HG02943 (cell line): ENCODE measurements around the gene ARHGEF10L.

Source experiments
- ATAC-seq: cut with Tn5 transposase; IDR thresholded peaks from one replicate; pipeline ENCODE4 v1.9.1; 2021; ENCODE audit warnings: mild to moderate bottlenecking, low read depth, moderate library complexity; ENCODE audit not compliant: unreplicated experiment

Gene ARHGEF10L

GRCh38 chr1:17669866-17670451 is 130.5 kb downstream of the ARHGEF10L start:
- ATAC-seq: no peak

GRCh38 chr1:17670587-17671313 is 131.3 kb downstream of the ARHGEF10L start:
- ATAC-seq: no peak

GRCh38 chr1:17671314-17671705 is 131.8 kb downstream of the ARHGEF10L start:
- no peak for ATAC-seq

- no peak for ATAC-seq
Observed at GRCh38 chr1:17671741-17672140, 132.2 kb downstream of the ARHGEF10L start.

- no peak for ATAC-seq
Observed at GRCh38 chr1:17672226-17672625, 132.7 kb downstream of the ARHGEF10L start.

DNA sequence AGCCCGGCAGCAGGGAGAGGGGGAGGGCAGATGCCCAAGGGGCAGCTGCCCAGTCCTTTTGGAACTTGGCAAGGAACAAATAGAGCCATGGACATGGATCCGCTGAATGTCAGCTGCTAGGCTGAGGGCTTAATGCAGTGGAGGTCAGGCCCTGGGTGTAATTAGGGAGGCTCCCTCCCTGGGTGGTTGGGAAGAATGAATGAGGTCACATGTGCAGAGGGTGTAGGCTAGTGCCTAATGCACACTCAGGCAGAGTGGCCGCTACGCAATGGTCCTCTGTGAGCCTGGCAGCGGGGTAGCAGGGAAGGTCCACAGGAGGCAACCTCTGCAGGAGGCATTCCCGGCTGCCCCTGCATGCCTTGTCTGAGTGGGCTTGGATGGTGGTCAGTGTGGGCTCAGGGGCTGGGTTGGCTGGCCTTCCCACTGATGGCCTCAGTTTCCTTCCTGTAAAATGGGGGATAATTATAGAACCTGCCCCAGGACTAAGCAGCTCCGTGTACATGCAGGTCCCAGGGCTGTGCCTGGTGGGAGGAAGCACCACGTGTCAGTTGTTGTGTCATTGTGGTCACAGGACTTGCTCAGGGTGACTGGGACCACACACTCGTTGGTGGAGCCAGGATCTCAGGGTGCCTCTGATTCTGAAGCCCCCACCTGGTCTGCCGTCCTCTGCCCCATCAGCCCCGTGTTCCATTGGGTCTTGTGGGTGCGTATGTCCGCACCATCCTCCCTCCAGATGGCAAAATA is 134.0 kb downstream of the ARHGEF10L start:
- no peak for ATAC-seq

DNA sequence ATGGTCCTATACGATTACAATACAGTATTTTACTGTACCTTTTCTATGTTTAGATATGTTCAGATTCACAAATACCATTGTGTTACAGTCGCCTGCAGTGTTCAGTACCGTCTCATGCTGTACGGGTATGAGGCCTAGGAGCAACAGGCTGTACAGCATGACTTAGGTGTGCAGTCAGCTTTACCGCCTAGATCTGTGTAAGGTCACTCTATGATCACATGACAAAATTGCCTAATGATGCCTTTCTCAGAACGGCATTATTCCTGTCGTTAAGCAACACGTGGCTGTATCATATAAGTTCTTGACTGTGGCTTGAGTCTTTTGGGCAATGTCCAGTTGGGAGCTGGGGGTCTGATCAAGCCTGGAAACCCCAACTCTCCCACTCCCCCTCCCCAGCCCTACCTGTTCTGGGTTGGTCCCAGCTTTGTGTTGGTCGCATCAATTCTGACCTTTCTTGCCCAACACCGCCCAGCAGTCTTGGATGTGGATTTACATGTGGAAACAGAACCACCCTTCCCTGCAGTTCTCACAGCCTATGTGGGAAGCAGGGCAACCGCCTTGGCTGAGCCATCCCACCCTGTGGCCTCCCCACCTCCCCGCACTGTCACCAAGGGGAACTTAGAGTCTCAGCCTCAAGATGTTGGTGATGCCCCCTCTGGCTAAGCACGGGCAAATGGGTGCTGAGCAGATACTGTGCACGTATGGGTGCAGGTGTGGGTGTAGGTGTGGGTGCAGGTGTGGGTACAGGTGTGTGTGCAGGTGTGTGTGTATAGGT is 135.4 kb downstream of the ARHGEF10L start:
- ATAC-seq: no peak

DNA sequence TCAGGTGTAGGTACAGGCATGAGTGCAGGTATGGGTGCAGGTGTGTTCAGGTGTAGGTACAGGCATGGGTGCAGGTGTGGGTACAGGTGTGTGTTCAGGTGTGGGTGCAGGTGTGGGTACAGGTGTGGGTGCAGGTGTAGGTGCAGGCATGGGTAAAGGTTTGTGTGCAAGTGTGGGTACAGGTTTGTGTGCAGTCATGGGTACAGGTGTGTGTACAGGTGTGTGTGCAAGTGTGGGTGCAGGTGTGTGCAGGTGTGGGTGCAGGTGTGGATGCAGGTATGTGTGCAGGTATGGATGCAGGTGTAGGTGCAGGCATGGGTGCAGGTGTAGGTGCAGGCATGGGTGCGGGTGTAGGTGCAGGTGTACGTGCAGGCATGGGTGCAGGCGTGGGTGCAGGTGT is 136.2 kb downstream of the ARHGEF10L start:
- ATAC-seq: no peak

DNA sequence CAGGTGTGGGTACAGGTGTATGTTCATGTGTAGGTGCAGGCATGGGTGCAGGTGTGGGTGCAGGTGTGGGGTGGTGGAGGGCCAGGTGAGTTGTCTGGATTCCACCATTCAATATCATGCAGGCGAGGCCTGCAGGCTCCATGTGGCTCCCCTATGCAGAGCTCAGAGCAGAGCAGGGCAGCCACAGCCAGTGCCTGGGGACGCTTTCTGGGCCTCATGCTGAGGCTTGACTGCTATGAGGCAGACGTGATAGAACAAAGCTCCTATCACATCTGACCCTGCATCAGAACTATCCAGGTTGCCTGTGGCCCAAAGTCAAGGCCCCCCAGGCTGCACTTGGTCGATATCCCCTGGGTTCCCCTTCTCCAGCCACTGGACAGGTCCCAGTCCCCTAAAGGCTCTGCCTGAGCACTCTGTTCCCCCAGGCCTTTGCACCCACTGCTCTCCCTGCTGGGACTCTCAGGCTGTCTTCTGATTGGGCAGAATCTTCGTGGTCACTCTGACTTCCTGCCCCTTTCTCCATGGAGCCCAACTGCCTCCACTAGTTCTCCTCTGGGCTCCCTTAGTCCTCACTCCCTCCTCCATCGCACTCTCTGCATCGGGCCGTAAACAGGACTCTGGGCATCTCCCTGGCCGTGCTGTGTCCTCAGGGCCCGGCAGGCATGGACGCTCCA is 137.0 kb downstream of the ARHGEF10L start:
- no peak for ATAC-seq

GRCh38 chr1:17678011-17678410 is 138.5 kb downstream of the ARHGEF10L start:
- no peak for ATAC-seq

DNA sequence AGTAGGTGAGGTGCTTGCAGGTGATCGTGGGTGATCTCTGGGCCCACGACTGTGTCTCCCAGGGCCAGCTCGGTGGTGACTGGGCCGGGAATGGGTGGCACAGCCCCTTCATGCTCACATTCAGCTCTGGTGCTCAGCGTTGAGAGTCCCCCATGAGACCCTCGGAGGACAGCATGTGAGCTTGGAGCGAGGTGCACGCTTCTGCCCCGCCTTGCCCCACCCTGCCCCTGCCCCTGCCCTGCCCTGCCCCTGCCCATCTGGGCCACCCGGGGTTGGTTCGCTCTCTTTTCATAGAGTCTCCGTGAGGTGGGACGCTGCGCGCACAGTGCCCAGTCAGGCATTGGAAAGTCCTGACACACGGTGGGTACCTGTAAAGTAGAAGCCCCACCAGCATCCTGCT is 140.4 kb downstream of the ARHGEF10L start:
- no peak for ATAC-seq

GRCh38 chr1:17680308-17680707 is 140.8 kb downstream of the ARHGEF10L start:
- ATAC-seq: no peak

DNA sequence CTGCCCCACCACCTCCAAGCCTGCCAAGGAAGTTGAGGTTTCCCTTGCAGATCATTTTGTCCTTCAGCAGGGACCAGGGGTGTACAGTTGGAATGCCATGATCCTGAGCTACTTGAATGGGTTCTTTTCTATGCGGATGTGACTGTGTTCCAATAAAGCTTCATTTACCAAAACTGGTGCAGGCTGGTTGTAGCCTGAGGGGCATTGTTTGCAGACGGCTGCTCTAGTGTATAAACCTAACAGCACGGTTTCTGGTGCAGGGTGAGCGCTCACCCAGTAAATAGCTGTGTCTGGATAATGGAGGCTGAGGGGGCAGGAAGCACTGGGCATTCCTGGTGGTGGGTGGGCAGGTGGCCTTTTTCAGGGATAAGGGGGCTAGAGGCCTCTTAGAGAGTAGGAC is 142.9 kb downstream of the ARHGEF10L start:
- ATAC-seq: no peak

- ATAC-seq: no peak
Observed at GRCh38 chr1:17683598-17683997, 144.1 kb downstream of the ARHGEF10L start.

GRCh38 chr1:17684810-17685209 is 145.3 kb downstream of the ARHGEF10L start:
- ATAC-seq: no peak

- no peak for ATAC-seq
Observed at GRCh38 chr1:17686258-17686657, 146.8 kb downstream of the ARHGEF10L start.

GRCh38 chr1:17687145-17687544 is 147.6 kb downstream of the ARHGEF10L start:
- ATAC-seq: no peak

DNA sequence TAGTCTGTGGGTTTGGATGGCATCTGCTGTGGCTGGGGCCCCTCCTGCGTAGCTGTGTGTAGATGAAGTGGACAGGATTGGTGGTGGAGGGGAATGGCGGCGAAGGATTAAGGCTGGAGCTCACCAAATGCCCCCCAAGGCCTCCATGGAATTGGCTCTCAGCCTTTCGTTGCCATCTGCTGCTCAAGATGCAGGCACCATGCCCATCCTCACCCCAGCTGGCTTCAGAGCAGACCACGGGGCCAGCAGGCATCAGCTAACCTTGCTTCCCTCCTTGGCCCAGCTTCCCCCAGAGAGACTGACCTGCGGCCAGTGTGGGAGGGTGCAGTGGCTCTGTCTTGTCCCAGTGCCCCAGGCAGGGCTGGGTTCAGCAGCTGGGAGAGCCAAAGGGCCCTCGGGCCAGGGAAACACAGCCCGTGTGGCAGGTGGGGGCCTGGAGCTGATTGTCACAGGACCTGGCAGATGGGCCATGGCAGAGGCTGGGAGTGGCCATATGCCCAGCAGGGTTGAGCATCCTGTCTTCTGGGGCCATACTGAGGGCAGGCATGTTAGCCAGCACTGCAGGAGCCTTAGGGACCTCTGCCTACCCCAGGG is 148.8 kb downstream of the ARHGEF10L start:
- no peak for ATAC-seq

GRCh38 chr1:17689011-17689410 is 149.5 kb downstream of the ARHGEF10L start:
- no peak for ATAC-seq
